HG03139 (cell line): ENCODE results near the gene VPS16.

ENCODE experiments used
- ATAC-seq: cut with Tn5 transposase; IDR thresholded peaks from one replicate; pipeline ENCODE4 v1.9.1; 2021; ENCODE audit not compliant: unreplicated experiment

VPS16 gene

DNA sequence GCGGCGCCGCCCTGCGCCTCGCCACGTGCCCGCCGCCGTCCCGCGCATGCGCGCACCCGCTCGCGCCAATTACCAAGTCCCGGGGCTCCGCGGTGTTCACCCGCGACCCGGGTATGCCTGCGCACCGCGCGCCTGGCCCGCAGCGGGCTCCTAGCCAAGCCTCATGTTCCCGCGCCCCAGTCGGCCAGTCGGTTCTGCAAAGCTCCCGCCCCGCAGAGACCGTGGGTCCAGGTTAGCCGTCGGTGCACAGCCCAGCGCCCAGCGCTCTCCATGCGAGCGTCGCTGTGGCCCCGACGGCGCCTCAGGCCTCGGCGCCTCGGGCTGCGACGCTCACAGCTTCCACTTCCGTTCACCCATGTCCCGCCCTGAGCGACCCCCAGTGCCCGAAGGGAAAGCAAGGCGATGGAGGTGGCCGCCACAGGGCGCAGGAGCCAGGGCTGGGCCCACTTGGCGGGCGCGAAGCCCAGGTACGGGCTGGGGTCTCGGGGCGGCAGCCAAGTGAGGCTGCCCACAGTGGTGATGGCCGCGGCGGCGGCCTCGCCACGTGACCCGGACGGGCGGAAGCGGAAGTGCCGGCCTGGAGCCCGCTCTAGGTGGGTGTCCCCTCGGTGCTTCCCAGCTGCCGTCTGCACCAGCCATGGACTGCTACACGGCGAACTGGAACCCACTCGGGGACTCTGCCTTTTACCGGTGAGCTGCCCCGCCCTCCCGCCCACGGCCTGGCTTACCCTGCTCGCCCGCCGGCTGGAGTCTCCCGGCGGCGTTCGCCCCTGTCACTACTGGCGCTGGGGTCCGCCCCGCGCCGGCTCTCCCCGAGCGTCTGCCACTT, at the start of gene VPS16, which contains the start of gene PCED1A:
Gene VPS16 (plus strand): TSS at position 608 of the 829 bp plus-strand sequence. CDS start 30 bp downstream, at position 638.
Gene PCED1A (minus strand): TSS at position 518 of the 829 bp plus-strand sequence. CDS start 743 bp downstream, outside the sequence.
- ATAC-seq, result peak; percentile 77

DNA sequence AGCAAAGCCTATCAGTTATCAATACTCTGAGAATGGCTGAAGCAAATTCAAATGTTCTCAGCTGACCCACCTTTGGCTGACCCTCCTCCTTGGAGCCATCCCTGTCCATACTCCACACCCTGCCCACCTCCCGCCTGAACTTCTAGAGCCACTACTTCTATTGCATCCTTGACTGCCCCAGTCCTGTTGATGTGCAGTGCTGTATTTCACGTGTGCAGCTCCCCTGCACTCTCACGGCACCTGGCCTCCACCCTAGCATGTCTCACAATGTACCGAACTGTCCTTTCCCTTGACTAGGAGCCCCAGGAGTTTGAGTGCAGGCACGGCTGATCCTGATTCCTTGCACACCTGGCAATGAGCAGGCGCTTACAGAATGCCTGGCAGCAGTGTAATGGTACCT, 47.1 kb upstream of the VPS16 start:
- no peak for ATAC-seq

DNA sequence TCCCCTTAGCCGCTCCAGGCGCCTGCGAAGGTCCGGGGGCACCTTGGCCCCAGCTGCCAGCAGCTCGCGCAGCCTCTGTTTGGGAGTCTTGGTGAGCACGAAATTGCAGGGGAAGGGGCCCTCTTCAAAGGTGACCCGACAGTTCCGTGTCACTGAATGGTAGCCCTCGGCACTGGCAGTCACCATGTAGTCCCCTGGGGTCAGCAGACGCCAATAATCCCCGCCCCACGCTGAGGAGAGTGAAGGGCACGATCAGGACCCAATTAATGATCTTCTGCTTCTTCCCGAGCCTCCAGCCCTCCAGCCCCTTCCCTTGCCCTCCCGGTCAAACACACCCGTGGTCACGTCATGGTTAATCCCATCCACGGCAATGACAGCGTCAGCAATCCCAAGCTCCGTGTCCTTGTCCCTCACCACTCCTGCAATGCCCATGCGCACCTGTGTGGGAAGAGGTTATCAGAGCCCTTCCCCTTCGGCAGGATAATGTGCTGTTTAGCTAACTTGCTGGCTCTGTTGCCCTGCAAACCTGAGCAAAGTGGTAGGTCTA, 46.3 kb upstream of the VPS16 start:
- no peak for ATAC-seq

GRCh38 chr20:2794866-2795447, 45.6 kb upstream of the VPS16 start:
- ATAC-seq, result no peak

DNA sequence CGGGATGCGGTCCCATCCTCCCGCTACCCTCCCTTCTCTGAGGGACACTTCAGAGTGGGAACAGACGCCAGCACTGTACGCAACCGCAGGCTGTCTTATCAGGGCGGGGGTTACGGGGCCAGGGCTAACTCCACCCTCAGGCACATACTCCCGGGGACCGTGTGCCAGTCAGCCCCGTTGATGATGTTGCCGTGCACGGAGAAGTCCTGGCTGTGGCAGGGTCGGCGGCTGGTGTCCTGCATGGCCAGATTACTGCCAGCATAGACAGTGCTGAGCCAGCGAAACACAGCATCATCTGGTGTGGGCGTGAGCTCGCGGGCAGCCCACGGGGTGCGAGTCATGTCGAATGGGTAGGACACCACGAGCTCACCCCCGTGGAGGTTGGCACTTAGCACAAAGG, 45.1 kb upstream of the VPS16 start:
- no peak for ATAC-seq

DNA sequence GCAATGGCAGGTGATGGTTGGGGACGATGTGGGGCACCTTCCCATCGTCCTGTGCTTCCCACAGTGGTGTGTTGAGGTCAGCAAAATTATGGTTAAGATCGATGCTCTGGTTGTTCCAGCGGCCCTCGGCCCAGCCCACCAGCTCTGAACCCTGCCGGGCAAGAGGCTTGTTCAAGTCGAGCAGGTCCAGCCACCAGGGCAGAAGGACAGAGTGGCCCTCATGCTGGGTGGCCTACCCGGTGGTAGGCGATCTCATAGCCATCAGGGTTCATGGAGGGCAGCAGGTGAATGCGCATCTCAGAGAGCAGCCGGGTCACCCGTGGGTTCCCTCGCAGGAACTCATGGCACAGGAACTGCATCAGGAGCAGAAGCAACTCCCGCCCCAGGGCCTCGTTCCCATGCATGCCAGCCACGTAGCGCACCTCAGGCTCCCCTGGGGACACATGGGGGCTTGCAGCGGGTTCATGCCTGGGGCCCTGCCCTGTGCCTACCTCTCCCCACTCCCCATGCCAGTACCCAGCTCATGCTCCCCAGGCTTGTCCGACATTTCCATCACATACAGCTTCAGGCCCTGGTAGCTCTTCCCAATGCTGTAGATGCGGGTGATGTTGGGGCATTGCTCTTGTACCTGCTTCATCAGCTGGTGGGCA, 44.4 kb upstream of the VPS16 start:
- ATAC-seq, result no peak

GRCh38 chr20:2797136-2797983, 43.2 kb upstream of the VPS16 start:
- no peak for ATAC-seq

DNA sequence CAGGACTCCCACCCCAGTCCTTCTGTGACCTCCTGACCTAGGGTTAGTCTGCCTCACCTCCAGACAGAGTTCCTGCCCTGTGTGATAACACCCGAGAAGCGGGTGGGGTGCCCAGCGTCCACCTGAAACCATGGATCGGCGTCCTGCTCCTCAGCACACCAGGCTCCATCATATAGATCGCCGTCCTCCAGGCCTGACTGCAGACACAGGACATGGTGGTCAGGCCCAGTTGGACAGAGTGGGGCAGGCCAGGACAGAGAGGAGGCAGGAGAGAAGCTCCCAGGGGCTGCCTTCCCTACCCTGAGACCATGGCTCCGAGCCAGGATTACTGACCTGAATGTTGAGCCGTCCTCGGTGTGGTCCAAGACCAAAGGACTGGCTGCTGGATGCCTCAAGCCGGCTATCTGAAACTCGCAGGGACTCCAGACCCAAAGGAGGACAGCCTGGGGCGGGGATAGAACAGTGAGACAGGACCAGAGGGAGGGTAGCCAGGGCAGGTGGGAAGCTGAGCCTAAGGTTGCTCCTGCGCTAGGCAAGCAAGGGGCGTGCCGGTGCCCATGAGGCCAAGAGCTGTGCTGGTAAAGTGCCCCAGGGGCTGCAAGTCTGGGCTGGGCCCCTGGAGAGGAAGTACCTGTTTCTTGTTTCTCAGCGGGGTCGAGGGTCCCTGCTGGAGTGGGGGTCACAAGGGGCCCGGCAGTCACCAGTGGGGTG, 42.3 kb upstream of the VPS16 start:
- ATAC-seq, result no peak

DNA sequence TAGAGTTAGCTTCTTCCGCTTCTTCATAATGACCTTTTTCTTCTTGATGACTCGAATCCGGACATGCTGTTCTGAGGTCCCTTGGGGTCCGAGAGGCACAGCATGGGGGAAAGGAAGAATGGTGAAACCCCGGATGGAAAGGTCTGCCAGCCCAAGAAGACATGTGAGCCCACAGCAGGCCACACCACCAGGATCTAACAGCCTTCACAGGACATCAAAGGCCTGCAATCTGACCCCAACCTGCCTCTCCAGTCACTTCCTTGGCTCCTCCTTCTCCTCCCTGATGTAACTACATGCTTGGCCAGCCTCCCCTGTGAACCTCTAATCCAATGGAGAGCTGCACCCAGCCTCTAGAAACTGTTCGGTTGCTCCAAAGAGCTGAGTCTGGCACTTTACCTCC, 41.7 kb upstream of the VPS16 start:
- ATAC-seq, result no peak

DNA sequence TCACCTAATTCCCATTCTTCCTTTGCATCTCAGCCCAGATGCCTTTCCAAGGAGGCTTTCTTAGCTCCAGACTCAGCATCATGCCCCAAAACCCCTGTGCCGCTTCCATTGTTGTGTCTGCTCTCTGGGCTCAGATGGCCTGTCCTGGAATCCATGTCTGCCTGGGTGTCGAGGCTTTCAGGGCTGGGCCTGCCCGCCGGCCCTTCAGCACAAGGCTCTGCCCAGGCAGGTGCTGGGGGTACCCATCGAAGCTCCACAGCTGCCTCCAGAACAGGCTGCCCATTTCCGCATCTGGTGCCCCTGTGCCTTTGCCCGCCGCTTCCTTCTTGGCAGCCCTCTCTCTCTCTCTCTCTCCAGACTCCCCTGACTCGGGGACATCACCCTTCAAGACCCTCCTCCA, 41.3 kb upstream of the VPS16 start:
- no peak for ATAC-seq

GRCh38 chr20:2799688-2800520, 40.6 kb upstream of the VPS16 start:
- peak; percentile 6 for ATAC-seq

DNA sequence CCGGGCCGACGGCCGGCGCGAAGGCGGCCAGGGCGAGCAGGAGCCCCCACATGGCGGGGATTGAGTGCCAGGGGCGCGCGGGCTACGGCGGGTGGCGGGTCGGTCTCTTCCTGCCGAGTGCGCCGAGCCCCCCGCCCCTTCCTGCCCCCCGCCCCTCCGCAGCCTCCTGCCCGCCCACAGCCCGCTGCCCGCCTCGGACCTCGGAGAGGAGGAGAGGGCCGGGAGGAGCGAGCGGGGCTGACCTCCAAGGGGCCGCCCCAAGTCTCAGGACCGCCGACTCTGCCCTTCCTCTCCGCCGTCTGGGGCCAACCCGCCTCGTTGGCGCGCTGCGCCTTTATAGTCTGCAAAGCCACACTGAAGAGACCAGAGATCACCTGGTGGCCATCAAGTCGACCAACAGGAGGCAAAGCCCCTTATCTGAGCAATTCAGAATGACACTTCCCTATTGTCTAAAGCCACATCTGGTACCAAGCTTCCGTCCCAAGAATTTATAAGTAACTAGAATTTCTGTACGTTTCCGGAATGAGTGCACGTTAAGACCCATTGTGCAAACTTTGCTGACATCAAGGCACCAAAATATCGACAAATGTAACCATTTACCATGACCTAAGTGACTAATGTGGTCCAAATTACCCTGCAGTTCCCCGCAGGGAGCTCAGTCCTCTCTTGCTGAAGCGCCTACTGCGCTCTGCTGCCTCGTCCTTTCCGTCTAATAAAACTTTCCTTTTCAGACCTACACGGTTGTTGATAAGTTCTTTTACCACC, 39.8 kb upstream of the VPS16 start, which contains the start of gene CPXM1:
Gene CPXM1 (minus strand): TSS at position 107 of the 765 bp plus-strand sequence. CDS start 55 bp downstream, at position 52.
- ATAC-seq, result peak; percentile 58

DNA sequence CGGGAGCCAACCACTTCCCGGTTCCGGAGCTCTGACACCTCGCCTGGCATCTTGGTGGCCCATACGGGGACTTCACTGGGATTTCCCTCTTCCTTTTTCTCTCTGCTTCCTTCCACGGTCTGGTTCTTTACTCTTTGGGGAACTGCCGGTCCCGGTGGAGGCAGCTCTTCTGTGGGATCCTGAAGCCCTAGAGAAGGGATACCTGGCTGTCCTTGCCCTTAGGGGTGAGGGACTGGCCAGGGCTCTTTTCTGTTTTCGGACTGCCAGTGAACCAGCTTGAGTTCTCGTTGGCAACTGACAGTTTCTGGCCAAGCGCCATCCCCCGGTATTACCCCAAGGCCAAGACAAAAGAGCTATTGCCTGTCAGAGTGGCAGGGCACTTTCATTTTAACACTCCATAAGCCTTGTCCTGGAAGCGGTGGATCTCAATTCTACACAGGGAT, 39.2 kb upstream of the VPS16 start:
- ATAC-seq, result no peak

- no peak for ATAC-seq
Measured at GRCh38 chr20:2804041-2804828, 36.3 kb upstream of the VPS16 start.

DNA sequence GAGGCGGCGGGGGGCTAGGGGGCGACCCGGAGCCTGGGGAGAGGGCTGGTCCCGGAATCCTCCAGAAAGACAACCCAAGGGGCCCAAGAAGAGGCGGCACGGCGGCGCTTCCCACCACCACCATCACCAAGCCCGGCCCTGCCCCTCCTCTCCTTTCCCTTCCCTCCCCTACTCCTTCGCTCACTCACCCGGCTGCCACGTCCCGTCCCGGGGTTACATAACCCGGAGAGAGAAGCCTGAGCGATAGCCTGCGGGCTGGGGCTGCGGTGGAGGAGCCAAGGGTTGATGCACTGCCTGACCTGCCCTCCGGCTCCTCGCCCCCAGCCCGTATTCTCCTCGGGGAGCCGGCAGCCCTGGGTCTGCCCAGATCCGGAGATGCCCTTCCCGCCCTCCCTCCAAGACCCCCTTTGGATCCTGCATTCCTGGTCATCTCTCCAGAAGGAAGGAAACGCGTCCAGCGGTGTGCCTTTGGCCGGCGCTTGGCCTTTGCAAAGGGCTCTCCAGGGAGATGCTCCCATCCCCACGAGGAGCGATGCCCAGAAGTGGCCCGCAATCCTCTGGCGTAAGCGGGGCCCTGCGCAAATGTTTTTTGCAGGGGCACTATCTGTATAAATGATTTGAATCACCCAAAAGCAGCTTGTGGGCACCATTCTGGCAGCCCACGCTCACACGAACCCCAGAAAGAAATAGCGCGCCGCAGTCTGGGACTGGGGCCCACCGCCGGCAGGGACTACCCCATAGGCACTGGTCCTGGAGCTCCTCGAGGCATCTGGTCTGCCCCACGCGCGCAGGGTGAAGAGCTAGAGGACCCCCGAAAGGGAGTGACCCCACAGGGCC, 35.5 kb upstream of the VPS16 start:
- no peak for ATAC-seq

GRCh38 chr20:2805689-2806350, 34.7 kb upstream of the VPS16 start:
- no peak for ATAC-seq
